Measurements from ENCODE around the gene HSP90AA1. TPM values are rescaled to one million over a fixed set of nuclear protein-coding genes. Genes with fewer than 3 reads are reported as not detected.
A peak's percentile ranks its signal among the peaks of the same experiment; 100 is the strongest.

HSP90AA1 gene
- total RNA-seq, 2 donors from 2014 or later: 357 to 1,349 TPM

GRCh38 chr14:102063109-102063807, 23.6 kb downstream of the HSP90AA1 start:
- no peak overlapping the region for H3K4me3 ChIP-seq
- intact Hi-C loops (cut with DNase I): no loop called here
- peak; percentile 93 for DNase-seq
- H3K4me1 ChIP-seq: no peaks in the 10 kb centered on the region
- H3K27ac ChIP-seq: no peak overlapping the region
- TF ChIP-seq CTCF (IDR thresholded peaks at IDR 0.05): no peak
- no peaks in the 10 kb centered on the region for H3K27me3 ChIP-seq
- H3K9me3 ChIP-seq: no peaks in the 10 kb centered on the region
- H3K9ac ChIP-seq (ENCODE audit: low read depth in 2 of 2, low read length in 2 of 2): peak overlapping the region in 1 of 2 donors; percentile 55
- H3K36me3 ChIP-seq: no peaks in the 10 kb centered on the region

- Histone ChIP-seq H3K36me3 (no peaks in the 10 kb centered on the region), H3K9me3 (no peaks in the 10 kb centered on the region), H3K4me3 (no peak overlapping the region), H3K4me1 (no peaks in the 10 kb centered on the region), H3K27me3 (no peaks in the 10 kb centered on the region), H3K9ac (ENCODE audit: low read depth in 2 of 2, low read length in 2 of 2) (no peak overlapping the region), H3K27ac (no peak overlapping the region)
- no peak for DNase-seq
- TF ChIP-seq CTCF (IDR thresholded peaks at IDR 0.05): no peak
- intact Hi-C loops (cut with DNase I): no loop called here
Observed at GRCh38 chr14:102058961-102059360, 27.9 kb downstream of the HSP90AA1 start.

- H3K27ac ChIP-seq: no peak overlapping the region
- H3K9ac ChIP-seq (ENCODE audit: low read depth in 2 of 2, low read length in 2 of 2): no peak overlapping the region
- no peak for DNase-seq
- no peaks in the 10 kb centered on the region for H3K36me3 ChIP-seq
- H3K9me3 ChIP-seq: no peaks in the 10 kb centered on the region
- no peak overlapping the region for H3K4me3 ChIP-seq
- intact Hi-C loops (cut with DNase I): no loop called here
- no peaks in the 10 kb centered on the region for H3K27me3 ChIP-seq
- no peaks in the 10 kb centered on the region for H3K4me1 ChIP-seq
- TF ChIP-seq CTCF (IDR thresholded peaks at IDR 0.05): no peak
Observed at GRCh38 chr14:102058146-102058545, 28.7 kb downstream of the HSP90AA1 start.

- Histone ChIP-seq H3K36me3 (peaks cover under 1% of the 10 kb centered on the region), H3K4me3 (no peak overlapping the region), H3K27me3 (no peaks in the 10 kb centered on the region), H3K9ac (ENCODE audit: low read depth in 2 of 2, low read length in 2 of 2) (no peak overlapping the region), H3K9me3 (no peaks in the 10 kb centered on the region), H3K4me1 (no peaks in the 10 kb centered on the region), H3K27ac (no peak overlapping the region)
- intact Hi-C loops (cut with DNase I): no loop called here
- DNase-seq: no peak
- no peak for TF ChIP-seq CTCF (IDR thresholded peaks at IDR 0.05)
Observed at GRCh38 chr14:102057480-102058114, 29.2 kb downstream of the HSP90AA1 start.

GRCh38 chr14:102056694-102057442, 30.0 kb downstream of the HSP90AA1 start:
- intact Hi-C loops (cut with DNase I): no loop called here
- no peak overlapping the region for H3K4me3 ChIP-seq
- H3K4me1 ChIP-seq: no peaks in the 10 kb centered on the region
- H3K27me3 ChIP-seq: no peaks in the 10 kb centered on the region
- DNase-seq: no peak
- H3K27ac ChIP-seq: no peak overlapping the region
- TF ChIP-seq CTCF (IDR thresholded peaks at IDR 0.05): no peak
- H3K36me3 ChIP-seq: peaks cover 7% of the 10 kb centered on the region
- H3K9me3 ChIP-seq: no peaks in the 10 kb centered on the region
- no peak overlapping the region for H3K9ac ChIP-seq (ENCODE audit: low read depth in 2 of 2, low read length in 2 of 2)
